HTERT RPE-1 (cell line): Measurements from ENCODE around the gene MAMSTR.
"Not testable (repeated sequence)": the region's sequence is repeated elsewhere in the genome, so short reads cannot be mapped to it uniquely, and the experiment has no call there.

Experiments
- in situ Hi-C: fragments of 300-500 bp; cut with MboI; formaldehyde crosslinking; loops from 4 replicates; pipeline ENCODE4 v1.14.3; 2020; ENCODE audit warnings: low sequenced_read_pairs

MAMSTR gene, protein sequence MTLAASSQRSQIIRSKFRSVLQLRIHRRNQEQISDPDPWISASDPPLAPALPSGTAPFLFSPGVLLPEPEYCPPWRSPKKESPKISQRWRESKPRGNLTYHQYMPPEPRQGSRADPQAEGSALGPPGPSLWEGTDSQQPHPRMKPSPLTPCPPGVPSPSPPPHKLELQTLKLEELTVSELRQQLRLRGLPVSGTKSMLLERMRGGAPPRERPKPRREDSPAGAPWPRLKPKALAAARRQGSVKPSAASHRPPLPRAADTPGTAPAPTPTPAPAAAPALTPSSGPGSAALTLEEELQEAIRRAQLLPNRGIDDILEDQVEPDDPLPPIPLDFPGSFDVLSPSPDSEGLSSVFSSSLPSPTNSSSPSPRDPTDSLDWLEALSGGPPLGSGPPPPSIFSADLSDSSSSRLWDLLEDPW

DNA sequence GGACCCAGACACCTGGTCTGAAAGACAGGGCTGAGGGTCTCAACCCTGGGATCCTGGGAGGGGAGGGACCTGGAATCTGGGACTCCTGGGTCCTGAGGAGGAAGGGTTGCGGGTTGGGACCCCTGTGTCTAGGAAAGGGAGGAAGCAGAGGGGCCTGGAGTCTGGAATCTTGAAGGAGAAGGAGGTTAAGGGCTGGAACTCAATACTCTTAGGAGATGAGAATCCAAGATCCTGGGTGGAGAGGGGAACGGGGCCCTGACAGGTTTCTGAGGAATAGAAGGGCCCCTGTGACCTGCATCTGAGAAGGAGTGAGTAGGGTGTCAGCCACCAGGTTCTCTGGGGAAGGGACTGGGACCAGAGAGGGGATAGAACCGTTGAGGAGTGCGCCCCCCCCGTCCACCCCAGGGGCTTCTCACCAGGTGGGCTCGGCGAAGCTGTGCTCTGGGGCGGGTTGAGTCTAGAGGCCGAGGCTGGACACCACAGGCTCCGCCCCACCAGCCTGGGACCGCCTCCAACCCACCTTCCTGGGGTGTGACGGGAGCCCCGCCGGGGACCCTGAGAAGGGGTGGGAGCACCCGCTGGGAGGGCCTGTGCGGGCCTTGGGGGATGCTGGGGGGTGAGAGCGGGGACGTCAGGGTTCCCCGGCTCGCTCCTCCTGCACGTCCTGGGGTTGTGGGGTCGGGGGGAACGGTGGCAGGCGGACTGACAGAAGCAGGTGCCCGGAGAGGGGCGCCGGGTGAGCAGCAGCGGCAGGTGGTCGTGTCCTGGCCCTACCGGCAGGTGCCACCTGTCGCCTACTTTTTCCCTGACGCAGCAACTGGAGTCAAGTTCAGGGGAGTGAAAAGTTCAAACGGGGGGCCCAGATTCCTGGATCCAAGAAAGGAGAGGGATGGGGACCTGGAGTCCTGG lies at the start of gene MAMSTR:
MAMSTR (minus strand) TSS at position 463 of the 909 bp plus-strand sequence. CDS start 694 bp downstream, outside the sequence.
- in situ Hi-C loops = no loop called here

DNA sequence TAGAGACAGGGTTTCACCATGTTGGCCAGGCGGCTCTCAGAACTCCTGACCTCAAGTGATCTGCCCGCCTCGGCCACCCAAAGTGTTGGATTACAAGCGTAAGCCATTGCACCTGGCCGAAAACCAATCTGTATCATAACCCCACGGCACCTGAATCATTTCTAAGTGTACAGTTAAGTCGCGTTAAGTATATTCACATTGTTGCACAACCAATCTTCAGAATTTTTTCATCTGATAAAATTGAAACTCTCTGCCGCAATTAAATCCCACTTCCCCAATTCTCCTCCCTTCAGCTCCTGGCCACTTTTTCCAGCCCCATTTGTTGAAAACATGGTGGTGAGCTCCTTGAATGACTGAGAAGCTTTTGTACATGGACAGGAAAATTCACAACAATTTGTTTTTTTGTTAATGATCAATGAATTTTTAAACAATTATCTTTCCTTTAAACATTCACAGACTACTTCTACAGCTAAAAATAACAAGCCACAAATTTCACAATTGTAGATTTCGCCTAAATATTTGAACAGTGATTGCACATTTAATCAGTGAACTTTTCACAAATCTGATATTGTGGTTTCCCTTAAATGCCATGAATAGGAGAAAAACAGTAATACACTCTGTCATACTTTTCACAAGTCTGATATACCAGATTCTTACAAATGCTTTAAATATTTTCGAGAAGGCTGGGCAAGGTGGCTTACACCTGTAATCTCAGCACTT lies 49.6 kb upstream of the MAMSTR start:
- in situ Hi-C loops = no loop called here

DNA sequence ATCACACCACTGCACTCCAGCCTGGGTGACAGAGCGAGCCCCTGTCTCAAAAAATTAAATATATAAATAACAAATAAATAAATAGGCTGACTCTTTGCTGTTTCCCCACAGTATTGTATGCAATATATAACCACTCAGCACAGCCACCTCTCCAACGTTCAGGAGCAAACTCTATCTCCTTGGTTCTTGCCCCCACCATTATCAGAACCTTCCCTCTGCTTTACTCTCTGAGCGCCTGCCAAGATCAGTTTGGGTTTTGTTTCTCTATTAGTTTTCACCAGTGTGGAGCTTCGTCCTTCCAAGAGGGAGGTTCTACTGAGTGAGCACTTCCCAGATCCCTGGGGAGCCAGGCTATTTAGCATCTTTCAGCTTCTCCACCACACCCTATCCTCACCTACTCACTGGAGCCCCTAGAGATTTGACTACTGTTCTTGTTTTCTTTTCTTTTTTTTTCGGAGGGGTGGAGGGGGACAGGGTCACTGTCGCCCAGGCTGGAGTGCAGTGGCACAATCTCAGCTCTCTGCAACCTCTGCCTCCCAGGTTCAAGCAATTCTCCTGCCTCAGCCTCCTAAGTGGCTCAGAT lies 48.7 kb upstream of the MAMSTR start:
- in situ Hi-C loops = not testable (repeated sequence)

DNA sequence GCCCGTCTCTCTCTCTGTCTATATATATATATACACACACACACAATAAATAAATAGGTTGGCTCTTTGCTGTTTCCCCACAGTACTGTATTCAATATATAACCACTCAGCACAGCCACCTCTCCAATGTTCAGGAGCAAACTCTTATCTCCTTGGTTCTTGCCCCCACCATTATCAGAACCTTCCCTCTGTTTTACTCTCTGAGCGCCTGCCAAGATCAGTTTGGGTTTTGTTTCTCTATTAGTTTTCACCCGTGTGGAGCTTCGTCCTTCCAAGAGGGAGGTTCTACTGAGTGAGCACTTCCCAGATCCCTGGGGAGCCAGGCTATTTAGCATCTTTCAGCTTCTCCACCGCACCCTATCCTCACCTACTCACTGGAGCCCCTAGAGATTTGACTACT lies 46.3 kb upstream of the MAMSTR start:
- in situ Hi-C loops = not testable (repeated sequence)

- in situ Hi-C loops = no loop called here
Observed at GRCh38 chr19:48760504-48761205, 41.1 kb upstream of the MAMSTR start.

- in situ Hi-C loops = no loop called here
Observed at GRCh38 chr19:48757741-48758144, 38.2 kb upstream of the MAMSTR start.

- in situ Hi-C loops = no loop called here
Observed at GRCh38 chr19:48757089-48757675, 37.7 kb upstream of the MAMSTR start.

GRCh38 chr19:48756686-48757085 lies 37.2 kb upstream of the MAMSTR start:
- in situ Hi-C loops = no loop called here

- in situ Hi-C loops = no loop called here
Observed at GRCh38 chr19:48756212-48756611, 36.7 kb upstream of the MAMSTR start.

- in situ Hi-C loops = no loop called here
Observed at GRCh38 chr19:48755787-48756186, 36.3 kb upstream of the MAMSTR start.

DNA sequence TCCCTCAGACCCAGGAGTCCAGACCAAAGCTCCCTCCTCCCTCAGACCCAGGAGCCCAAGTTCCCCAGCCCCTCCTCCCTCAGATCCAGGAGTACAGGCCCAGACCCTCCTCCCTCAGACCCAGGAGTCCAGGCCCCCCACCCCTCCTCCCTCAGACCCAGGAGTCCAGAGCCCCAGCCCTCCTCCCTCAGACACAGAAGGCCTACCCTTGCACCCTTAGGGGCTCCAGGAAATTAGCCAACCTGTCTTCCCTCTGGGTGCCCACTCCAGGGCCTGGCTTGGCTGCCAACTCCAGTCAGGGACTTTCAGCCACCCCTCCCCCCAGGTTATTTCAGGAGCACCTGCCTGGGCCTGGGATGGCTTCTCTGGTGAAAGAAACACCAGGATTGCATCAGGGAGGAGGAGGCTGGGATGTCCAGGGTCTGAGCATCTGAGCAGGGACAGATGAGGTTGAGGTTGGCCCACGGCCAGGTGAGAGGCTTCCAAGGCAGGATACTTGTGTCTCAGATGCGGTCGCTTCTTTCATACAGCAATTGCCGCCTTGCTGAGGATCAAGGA lies 35.6 kb upstream of the MAMSTR start, which contains the start of gene FGF21:
FGF21 (plus strand) TSS at position 441 of the 558 bp plus-strand sequence. CDS start 713 bp downstream, outside the sequence.
- in situ Hi-C loops = no loop called here

DNA sequence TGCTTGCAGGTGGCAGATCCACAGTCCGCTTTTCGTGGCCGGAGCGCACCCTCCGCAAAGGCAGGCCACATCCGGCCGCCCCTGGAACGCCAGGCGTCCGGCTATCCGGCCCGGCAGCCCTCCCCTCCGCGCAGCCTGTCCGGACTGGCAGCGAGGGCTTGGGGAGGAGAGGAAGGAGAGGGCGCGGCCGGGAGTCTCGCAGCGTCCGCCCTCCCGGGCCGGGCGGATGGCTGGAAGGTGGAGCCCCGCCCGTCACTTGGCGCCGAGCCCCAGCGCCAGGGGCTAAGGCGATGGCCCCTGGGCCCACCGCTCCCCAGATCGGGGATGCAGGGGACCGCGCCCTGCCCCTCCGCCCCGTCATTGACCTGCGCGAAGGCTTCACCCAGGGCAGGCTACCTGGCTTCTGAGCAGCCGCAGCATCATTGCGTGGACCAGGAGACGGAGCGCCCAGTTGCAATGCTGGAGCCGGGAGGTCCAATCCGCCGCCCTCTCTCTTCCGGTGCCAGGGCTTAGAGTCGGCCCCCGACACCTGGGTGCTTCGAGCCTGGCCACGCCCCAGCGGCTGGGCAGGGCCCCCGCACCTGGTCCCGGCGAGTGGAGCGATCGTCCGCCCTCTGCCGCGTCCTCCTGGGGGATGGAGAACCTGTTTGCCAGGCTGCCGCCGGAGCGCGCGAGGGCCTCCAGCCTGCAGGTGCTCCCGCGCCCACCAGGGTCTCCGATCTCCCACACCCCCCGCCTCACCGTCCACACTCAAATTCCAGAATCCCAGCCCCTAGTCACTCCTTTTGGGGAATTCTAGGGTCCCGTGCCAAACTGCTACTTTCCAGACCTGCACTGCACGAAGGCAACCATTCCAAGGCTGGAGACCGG lies 33.2 kb upstream of the MAMSTR start, which contains the start of gene FUT1:
FUT1 (minus strand) TSS at position 146 of the 870 bp plus-strand sequence. CDS start 1,360 bp downstream, outside the sequence.
- in situ Hi-C loops = no loop called here

GRCh38 chr19:48751845-48752495 lies 32.4 kb upstream of the MAMSTR start:
- in situ Hi-C loops = no loop called here

DNA sequence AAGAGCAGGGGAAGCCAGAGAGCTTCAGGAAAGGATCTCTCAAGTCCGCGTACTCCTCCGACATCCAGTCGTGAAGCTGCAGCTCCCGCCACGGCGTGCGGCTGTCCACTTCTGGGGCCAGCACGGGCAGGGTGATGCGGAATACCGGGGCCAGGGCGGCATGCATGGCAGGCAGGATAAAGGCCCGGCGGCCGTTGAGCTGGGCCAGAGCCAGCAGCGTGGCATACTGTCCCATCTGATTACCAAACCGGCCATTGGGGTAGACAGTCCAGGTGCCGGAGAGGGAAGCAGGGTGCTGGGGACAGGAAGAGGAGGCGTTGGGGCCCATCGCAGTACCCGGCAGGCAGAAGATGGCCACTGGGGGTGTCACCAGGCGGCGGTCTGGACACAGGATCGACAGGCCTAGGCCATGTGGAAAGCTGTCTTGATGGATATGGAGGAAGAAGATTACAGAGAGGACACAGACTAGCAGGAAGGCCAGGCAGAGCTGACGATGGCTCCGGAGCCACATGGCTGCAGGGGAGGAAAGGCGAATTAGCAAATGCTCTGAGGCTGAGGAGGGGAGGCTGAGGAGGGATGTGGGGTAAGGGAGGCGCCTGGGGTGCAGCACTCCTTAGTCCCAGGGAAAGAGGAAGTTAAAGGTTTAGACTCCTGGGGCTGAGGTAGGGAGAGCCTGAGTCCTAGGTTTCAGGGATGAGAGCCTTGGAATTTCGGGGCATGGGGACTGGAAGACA lies 31.4 kb upstream of the MAMSTR start:
- in situ Hi-C loops = no loop called here

DNA sequence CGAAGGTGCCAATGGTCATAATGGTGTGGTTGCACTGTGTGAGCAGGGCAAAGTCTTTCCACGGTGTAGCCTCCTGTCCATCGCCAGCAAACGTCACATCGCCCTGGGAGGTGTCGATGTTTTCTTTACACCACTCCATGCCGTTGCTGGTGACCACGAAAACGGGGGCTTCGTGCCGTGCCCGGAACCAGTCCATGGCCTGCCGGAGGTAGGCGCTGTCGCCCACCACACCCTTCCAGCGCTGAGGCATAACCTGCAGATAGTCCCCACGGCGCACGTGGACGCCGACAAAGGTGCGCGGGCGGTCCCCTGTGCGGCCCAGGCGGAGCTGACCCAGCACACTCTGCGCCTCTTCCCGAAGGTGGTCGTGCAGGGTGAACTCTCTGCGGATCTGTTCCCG lies 30.8 kb upstream of the MAMSTR start:
- in situ Hi-C loops = no loop called here

GRCh38 chr19:48749571-48750198 lies 30.2 kb upstream of the MAMSTR start:
- in situ Hi-C loops = no loop called here
